Epidermal melanocyte (primary cell): ENCODE results near the gene MAN2A2.
A peak's percentile ranks its signal among the peaks of the same experiment; 100 is the strongest.

Experiments
- DNase-seq: peaks from one replicate; pipeline ENCODE4 v3.0.0; 2011; ENCODE audit warnings: low spot score; ENCODE audit not compliant: insufficient read length

MAN2A2 gene

GRCh38 chr15:90902840-90903732, at the start of gene MAN2A2:
MAN2A2 (plus strand) TSS chr15:90903302; CDS start chr15:90904208, 906 bp downstream.
- peak; percentile 89 for DNase-seq

GRCh38 chr15:90855139-90855538, 48.0 kb upstream of the MAN2A2 start:
- DNase-seq: no peak

GRCh38 chr15:90857337-90857736, 45.8 kb upstream of the MAN2A2 start:
- DNase-seq: no peak

DNA sequence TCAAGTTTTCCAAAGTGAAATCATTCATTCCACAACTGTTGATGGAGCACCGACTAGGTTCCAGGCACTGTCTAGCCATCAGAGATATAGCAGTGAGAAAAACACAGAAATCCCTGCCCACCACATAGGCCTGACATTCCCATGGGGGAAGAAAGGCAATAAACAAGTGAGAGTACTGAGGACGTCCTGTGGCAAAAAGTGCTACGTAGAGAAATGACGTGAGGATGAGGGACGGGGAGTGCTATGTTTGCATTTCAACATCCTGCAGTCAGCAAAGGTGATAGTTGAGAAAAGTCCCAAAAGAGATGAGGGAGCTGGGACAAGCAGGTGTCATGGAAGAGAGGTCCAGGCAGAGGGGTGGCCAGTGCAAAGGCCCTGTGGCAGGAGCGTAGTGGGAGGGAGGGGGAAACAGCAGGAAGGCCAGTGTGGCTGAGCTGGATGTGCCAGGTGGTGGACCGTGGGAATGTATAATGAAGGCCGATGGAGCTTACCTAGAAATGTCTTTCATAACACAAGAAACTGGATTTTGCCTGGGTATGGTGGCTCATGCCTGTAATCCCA, 45.1 kb upstream of the MAN2A2 start:
- no peak for DNase-seq

- DNase-seq: no peak
These were observed 43.6 kb upstream of the MAN2A2 start for GRCh38 chr15:90859234-90860131.

- no peak for DNase-seq
These were observed 42.7 kb upstream of the MAN2A2 start for GRCh38 chr15:90860450-90860849.

GRCh38 chr15:90860942-90861675, 42.0 kb upstream of the MAN2A2 start:
- DNase-seq: no peak

GRCh38 chr15:90862487-90862886, 40.6 kb upstream of the MAN2A2 start:
- DNase-seq: no peak

DNA sequence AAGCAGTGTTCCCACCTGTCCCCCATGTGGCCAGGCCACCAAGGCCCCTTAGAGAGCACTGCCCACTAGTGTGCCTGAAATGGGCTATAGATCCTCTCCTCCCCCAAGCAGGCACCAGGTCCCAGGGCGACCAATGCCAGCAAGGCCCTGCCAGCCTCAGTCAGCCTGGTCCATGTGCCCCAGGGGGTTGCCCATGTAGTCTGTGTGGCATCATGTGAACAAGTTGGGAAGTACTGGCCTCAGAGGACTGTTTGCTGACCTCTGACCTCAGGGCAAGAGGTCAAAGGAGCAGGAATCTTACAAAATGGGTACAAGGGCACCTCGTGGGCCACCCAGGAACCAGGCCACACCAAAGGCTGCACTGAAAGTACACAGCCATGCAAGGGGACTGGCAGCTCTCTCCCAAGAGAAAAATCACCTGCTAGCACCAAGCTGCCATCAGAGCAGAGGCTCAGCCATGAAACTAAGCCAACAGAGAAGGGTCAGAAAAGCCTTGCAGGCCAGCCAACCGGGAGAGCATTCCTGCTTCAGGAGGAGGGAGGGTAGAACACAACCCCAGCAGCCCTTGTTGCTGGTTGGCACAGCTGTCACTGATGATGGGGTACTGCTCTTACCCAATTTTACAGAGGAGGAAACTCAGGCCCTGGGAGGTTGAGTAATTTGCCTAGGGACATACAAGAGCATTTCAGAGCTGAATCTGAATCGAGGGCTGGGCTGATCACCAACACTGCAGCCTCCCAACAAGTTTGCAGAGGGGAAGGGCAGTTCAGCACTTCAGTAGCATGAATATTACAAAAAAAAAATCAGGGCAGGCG, 39.9 kb upstream of the MAN2A2 start:
- no peak for DNase-seq

DNA sequence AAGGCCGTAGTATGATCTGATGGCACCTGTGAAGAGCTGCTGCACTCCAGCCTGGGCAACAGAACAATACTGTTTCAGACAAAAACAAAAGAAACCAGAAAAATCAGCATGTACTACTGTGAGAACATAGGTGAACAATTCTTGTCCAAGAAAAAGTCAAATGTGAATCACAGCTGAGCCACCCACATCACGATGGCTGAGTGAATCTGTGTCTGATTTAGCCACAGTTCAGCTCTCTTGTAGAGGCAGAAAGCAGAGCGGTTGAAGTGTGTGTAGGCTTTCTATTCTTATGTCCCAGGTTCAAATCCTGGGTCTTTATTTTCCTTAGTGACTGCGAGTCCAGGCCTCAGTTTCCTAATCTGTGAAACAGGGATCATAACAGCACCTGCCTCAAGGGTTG, 39.1 kb upstream of the MAN2A2 start:
- no peak for DNase-seq

- DNase-seq: no peak
These were observed 38.6 kb upstream of the MAN2A2 start for GRCh38 chr15:90864507-90864906.

DNA sequence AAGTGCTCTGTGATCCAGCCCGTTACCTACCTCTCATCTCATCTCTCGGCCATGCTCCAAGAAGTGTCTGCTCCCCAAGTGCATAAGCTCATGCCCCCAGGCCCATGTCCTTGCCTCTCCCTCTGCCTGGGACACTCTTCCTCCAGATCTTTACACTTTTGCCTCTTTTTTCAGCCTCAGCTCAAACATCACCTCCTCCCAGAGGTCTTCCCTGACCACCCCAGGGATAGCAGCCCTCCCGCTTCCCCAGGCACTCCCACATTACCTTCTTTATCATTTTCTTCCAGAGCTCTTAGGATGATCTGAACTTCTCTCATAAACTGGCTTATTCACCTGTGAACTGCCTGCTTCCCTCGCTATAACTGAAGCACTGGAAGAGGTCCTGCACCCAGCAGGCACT, 37.4 kb upstream of the MAN2A2 start:
- no peak for DNase-seq

- no peak for DNase-seq
These were observed 36.9 kb upstream of the MAN2A2 start for GRCh38 chr15:90866161-90866715.

GRCh38 chr15:90866800-90867199, 36.3 kb upstream of the MAN2A2 start:
- no peak for DNase-seq

DNA sequence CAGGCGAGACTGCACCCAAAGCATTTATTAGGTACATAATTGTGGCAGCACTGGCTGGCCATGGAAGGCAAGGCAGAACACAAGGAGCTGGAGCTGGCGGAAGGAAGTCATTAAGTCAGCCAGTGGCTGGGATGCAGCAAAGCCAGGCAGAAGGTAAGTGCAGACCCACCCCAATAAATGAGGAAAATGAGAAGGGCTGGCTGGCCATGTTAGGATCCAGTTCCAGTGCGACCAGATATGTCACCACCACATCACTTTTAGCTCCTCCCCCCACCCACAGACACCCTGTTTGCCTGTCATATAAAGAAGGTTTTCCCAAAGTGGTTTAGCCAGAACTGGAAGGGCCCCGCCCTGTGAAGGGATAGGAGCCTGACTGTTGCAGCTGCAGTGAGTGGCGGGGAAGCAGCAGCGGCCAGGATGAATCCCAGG, 34.8 kb upstream of the MAN2A2 start, which contains the start of gene FURIN:
TSS of gene FURIN (plus strand) at position 328 of the 429 bp plus-strand sequence. CDS start 7,153 bp downstream, outside the sequence.
- no peak for DNase-seq

GRCh38 chr15:90869140-90869541, 34.0 kb upstream of the MAN2A2 start:
- DNase-seq: no peak

- DNase-seq: no peak
These were observed 33.3 kb upstream of the MAN2A2 start for GRCh38 chr15:90869601-90870353.

DNA sequence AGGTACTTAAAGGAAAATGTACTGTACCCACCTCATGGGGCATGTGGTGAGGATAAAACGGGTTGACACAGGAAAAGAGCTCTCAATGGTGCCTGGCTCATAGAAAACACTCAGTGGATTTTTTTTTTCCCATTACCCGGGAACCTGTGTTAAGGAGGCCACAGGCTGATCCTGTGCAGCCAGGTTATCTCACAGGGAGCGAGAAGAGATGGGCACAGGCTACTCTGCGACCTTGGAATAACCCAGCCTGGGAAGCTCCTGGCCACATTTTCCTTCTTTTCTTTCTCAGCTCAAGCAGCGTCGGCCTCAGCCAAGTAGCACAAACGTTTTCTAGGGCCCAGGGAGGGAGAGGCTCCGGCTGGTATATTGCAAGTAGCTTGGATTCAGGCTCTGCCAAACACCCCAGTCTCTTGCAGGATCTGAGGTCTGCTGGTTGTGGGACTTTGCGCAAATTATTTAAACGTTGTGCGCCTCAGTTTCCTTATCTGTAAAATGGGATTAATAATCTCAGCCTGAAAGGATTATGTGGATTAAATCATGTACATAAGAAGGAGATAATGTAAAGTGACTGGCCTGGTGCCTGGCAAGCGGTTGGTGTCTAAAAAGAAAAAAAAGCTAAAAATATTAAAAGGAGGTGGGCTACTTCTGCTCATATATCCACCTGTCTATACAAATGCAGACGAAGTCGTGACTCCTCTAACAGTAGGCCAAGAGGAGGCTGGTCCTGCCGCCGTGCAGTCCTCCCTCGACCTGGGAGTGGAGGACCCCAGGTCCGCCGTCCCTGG, 32.6 kb upstream of the MAN2A2 start:
- DNase-seq: no peak
